Globus pallidus (tissue), 1 donor: Measurements from ENCODE around the gene SLIT1.

ENCODE experiments used
- DNase-seq: peaks from one replicate; pipeline ENCODE4 v3.0.0-alpha.2; 2015; ENCODE audit warnings: low spot score

Gene SLIT1

DNA sequence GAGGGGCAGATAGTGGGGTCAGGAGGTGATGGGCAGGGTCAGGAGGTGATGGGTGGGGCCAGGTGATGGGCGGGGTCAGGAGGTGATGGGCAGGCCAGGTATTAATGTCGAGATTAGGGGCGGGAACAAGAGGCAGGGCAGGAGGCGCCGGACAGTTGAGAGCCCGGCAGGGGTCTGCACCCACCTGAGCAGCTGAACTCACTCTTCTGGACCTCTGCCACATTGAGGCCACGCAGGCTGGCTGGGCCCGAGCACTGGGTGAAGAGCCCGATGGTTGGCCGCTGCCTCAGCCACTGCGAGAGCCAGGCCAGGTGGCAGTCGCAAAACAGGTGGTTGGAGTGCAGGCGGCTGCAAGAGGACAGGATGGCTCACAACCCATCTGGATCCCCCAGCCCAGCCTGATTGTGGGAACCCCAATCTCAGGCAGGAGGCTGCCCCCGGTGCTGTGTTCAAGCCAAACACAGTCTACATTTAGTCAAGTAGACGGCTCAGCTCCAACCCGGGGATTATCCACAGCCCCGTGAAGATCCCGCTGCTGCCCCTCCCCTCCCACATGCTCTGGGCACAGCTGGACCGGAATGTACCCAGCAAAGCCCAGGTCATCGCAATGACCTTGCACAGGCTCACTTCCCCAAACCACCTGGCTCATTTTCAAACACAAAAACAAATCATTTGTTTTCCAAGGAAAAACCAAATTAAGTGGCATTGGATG lies 122.3 kb downstream of the SLIT1 start:
- DNase-seq, result no peak

DNA sequence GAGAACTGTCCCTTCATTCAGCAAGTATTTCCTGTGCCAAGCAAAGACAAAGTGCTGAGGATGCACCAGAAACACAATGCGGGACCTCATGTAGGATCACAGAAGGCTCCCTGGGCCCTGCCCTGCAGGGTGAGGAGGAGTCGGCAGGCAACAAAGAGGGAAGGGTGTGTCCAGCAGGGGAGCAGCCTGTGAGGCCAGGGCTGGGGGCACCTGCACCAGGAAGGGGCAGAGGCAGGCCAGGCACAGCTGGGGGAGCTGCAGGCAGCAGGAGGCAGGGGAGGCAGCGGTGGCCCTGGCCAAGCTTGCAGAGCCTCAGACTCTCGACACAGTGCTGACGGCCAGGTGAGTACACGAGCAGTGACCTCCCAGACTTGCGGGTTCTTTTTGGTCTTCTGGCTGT lies 123.3 kb downstream of the SLIT1 start:
- no peak for DNase-seq

DNA sequence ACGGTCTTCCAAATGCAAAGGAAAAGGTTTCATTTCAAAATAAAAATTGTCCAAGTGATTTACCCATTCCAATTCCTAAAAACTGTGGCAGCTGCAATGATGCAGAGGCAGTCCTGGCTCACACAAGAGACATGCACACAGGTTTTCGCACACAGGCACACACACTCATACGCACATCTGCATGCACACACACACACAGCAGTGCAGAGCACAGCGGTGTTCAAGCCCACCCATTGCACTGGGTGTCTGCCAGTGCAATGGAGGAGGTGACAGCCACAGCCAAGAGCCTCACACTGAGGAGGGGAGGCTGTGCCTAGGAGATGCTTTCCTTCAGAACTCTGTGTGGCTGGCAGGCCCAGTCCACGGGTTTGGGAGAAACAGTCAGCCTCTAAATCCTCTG lies 123.7 kb downstream of the SLIT1 start:
- DNase-seq, result no peak

DNA sequence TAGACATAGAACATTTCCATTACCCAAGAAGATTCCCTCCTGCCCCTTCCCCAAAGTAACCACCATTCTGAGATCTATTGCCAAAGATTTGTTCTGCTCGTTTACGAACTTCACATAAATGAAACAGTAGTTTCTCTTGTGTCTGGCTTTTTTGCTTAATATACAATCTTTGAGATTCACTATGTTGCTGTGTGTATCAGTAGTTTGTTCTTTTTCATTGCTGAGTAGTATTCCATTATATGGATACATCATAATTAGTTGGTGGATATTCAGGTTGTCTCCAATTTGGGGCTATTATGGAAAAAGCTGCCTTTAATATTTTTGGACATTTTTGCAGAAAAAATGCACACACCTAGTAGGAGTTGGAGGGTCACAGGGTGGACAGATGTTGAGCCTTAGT lies 124.3 kb downstream of the SLIT1 start:
- no peak for DNase-seq

DNA sequence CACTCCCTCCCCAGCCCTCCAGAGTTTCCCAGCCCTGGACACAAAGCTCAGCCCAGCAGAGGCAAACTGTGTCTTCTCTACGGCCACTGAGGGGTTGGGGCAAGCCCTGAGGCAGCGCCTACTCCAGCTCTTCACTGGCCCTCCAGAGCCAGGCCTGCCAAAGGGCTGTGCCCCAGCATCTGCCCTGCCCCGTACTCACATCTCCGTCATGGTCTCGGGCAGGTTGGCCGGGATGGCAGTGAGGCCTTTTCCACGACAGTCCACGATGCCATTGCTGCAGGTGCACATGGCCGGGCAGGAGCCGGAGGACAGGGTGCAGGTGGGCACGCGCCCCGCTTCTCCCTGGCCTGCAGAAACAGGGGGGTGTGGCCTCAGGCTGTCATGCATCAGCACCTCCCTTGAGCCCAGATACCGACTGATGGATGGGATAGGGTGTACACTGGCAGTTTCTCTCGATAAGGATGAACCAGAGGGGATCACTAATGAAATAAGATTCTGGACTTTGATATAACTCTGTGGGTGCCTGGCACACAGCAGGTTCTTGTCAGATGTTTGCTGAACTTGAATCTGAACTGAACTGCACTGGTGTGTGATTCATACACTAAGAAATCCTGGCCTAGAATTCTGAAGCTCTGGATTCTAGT lies 125.2 kb downstream of the SLIT1 start:
- DNase-seq, result no peak

DNA sequence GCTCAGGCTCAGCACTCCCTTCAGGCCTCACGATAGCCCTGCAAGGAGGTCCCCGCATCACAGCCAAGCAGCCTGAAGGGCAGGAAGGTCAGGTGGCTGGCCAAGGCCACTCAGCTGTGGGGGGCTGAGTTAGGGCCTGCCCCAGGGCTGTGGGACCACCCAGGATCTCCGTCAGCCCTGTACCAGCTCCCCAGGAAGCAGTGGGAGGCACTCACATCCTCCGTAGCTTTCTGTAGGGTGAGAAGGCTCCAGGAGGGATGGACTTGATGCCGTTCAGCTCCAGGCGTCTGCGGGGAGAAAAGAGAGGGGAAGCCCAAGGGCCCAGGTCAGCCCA lies 125.9 kb downstream of the SLIT1 start:
- DNase-seq, result no peak

DNA sequence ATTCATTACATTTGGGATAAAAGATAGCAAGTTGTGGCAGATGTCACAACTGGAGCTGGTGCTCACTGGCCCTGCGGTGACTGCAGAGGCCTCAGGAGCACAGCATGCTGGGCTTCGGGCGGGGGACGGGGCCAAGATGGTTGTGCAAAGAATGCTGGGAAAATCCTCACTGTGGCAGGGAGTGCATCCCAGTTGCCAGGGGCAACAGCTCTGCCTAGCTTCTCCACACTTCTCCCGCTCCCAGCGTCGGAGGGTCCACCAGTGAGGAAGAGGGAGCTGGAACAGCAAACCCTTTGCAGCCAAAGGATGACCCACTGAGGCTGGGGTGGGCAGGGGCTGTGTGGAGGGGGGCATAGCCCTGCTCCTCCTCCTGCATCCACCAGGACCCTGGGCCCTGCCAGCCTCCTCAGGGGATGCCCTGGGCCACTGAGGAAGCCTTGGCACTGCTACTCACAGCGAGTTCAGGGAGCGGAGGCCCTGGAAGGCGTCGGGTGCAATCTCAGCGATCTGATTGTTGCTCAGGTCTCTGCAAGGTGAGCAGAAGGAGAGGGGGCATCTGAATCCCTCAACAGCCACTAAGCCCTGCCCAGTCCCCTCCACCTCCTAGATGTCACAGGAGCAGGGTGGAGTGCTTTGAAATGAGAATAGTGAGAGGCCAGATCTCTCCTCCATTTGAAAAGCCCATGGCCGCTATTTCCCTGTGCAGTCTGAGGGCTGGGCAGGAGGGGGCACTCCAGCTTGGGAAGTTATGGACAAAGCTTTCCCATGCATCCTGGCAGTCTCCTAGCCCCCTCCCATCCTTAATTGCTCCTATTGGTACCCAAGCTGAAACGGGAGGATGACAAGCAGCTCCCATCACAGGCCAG lies 126.5 kb downstream of the SLIT1 start:
- DNase-seq, result no peak

DNA sequence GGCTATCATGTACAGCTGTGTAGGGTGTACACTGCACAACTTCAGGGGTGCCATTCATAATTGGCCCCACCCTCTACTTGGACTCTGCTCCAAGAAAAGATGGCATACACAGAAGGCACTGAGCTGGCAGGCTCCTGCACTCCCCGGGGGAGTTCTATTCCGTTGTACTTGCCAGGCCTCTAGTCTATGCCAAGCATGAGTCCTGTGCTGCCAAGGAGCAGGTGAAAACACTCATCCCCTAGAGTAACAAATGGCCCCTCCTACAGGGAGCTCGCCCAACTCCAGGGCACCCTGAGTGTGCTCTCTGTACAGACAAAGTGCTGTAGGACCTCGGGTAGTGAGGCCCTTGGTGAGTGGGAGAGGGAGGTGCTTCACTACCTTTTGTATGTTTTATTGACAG lies 127.2 kb downstream of the SLIT1 start:
- no peak for DNase-seq

DNA sequence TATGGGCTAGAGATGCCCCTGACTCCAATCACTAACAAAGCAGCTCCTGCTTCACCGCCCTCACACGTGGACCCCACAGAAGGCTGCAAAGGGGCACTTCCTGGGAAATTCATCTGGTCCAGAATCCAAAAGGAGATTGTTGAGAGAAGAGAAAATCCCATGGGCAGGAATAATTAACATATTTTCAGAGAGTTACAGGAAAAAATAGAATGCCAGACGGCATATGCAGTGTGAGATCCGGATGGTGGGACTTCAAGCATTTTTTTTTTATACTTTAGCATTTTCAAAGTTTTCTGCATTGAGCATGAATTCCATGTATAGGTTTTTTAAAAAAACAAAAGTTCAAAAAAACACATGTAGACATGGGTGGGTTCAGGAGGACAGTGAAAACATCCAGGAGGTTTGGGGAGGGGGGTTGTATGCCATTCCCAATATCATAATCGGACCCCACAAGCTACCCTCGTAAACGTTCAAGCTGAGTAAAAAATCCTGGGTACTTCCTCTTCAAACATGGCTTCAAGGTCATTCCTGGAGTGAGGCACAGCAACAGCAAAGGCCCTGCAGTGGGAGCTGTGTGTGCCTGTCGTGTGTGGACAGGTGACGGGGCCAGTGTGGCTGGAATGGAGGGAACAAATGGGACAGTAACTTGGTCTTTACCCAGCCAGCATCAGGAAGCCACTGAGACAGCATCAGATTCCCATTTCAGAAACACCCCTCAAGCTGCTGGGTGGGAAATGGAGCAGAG lies 128.1 kb downstream of the SLIT1 start:
- no peak for DNase-seq

DNA sequence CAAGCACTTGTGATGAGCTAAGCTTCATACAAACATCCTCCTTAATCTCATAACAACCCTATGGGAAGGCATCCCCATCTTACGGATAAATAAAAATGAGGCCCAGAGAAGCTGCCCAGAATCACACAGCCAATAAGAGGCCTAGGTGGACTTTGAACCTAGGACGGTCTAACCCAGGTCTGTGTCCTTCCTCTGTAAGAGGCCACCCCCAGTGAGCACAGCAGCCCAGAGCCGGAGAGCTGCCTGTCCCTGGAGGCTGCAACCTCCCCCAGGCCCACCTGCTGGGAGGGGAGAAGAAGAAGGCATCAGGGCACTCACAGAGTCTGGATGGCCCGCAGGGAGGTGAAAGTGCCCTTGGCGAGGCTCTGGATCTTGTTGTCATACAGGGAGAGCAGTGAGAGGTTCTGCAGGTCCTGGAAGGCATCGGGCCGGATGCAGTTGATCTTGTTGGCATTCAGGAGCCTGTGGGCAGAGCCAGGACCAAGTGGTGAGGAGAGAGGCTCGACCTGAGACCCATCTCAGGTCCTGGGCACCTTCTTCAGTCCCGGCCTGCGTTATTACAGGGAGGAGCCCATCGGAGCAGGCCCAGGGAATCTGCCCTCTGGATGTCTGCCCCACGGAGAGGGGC lies 129.6 kb downstream of the SLIT1 start:
- no peak for DNase-seq

DNA sequence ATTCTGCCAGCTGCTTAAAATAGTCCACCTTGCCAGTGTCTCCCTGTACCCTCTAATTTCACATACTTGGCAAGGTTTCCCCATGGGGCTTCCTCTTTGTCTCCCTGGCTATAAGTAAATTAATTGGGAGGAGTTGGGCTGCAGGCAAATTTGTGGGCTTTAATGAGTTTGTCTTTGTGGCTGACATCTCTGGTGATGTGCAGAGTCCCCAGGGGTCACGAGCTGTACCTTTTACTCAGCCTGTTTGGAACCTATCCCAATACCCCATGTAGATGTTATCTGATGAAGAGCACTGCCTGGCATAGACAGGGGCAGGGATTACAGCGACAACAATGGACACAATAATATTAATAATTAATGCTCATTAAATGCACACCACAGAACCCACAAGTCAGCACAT lies 132.5 kb downstream of the SLIT1 start:
- no peak for DNase-seq

DNA sequence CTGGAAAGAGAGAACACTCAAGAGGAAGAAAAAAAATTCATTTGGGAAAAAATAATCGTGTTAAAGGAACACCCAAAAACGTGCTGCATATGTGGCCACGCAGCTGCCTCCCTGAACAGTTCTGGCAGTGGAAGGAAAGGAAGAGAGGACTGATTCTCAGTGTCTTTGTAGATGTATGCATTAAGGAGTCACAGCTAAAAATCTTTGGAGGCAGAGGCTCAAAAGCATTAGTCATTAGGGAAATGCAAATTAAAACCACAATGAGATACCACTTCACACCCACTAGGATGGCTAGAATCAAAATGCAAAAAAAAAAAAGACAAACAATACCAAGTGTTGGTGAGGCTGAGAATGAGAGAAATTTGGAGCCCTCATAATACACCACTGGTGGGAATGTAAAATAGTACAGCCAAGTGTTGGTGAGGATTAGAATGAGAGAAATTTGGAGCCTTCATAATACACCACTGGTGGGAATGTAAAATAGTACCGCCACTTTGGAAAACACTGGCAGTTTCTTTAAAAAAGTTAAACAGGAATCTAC lies 134.7 kb downstream of the SLIT1 start:
- no peak for DNase-seq

DNA sequence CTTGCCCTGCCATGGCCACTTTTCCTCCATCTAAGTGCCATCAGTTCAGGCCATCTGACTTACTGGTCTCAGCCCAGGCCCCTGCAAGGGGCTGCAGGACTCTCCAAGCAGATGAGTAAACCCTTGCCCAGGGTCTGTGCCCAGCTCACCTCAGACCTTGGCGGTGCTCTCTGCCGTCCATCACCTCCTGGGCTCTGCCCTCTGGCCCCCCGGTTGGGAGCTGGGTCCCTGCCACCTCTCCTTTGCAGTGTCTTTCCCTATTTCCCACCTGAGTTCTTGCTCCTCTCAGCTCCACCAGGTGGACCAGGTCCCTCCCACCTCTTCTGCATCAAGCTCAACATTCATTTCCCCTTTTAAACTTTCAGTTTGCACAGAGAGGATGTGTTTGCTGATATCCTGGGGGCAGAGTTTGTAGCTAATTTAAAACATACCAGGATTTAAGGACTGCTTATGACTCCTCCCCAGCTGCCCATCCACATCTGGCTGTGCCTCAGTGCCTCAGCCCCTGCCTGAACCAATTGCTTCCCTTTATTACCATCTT lies 135.5 kb downstream of the SLIT1 start:
- DNase-seq, result no peak

DNA sequence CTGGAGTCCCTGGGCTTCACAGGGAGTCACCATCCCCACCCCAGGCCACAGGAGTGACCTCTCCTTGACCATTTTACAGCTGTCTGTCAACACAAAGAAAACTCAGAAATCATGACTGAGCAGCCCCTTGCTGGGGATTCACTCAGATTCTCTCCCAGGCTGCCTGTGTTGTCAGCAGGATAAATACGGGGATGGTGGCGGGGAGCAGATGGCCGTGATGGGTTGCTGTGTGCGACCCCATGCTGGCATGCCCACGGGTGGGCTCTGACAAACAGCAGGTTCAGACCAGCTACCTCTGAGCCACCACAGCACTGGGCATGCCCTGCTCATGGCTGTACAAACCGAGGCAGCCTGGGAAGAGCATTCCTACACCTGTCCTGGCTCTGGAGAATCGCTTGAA lies 136.1 kb downstream of the SLIT1 start:
- DNase-seq, result no peak

DNA sequence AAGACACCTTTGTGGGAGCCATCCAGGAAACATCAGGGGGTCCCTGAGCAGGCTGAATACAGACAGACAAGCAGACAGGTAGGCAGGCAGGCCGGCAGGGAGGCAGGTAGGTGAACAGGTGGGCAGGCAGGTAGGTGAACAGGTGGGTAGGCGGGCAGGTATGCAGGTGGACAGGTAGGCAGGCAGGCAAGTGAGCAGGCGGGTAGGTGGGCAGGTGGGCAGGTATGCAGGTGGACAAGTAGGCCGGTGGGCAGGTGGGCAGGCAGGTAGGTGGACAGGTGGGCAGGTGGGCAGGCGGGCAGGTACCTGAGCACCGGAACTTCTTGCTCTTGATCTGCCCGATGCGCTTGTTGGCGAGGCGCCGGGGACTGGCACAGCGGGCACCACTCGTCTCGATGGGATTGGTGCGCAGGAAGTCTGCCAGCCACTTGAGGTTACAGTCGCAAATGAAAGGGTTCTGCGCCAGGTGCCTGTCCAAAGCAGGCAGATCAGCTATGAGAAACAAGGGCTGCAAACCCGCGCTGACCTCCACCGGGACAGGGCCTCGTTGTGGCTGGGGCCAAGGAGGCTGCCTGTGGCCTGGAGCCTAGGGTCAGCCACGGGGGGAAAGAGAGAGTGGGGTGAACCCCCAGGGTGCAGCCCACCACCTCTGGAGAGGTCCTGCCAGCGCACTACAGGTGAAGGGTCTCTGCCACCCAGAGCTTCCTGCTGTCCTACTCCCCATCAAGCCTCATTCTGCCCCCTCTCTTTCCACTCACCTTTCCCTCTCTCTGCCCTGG lies 136.9 kb downstream of the SLIT1 start:
- no peak for DNase-seq

DNA sequence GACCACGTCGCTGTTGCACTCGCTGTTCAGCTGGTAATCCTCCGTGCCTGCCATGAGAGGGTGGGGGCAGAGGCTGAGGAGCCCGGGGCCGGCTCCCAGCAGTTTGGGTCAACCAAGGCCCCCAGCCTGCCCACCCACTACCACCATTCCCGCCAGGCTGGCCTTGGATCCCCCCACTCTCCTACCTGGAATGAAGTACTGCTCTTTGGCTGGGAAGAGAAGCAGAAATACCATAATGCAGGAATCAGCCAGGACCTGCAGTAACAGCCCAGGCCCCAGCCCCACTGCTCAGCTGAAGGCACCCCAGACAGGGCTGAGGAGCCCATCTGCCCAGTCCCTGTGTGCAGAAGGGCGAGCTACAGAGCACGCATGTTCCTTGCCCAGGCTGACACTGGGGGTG lies 138.0 kb downstream of the SLIT1 start:
- DNase-seq, result no peak

DNA sequence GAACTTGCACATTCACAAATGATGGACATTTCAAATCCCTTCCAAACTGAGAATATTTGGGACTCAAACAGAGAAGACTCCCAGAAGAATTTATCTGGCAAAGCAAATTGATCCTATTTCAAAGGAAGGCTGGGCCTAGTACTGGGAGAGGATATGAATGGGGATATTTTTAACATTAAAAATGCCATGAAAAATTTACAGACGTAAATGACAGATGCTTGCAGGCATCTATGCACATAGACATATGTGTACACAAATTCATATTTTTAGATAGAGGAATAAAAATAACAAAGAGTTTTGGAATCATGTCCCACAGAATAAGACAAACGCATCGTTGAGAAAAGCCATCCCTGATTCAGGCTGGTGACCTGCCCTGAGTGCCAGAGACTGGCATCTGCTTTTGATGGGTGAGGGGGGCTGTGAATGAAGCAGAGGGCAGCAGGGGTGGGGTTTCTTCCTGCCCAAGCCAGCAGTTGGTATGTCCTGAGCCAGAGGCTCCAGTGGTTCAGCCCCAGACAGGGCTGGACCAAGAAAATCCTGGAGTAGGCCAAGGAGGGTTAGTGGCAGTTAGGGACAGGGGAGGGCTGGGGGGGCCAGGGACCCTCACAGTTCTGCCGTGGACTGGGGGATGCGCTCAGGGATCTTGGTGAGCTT lies 138.5 kb downstream of the SLIT1 start:
- DNase-seq, result no peak

DNA sequence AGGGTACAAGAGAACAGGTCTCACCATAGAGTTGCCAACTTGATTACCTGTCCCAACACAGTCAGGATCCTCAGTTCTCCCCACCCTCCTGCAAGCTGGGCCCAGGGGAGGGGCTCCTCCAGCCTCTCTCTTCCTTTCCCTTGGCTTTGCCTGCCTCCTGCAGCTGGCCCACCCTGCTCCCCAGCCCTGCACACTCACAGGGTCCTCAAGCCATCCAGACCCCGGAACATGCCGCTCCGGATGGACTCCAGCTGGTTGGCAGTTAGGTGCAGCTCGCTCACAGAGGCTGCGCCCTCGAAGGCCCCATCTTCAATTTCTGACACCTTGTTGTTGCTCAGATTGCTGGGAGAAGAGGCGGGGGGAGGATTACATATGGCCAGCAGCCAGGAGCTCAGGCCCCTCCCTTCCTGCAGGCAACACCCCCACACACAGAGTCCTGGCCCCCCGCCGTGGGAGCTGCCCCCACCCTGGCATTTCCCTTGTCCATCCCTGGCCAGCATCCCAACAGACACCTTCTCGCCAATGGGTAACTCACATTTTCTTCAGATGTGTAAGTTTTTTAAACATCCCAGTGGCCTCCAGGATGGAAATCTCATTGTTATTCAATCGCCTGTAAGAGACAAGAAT lies 139.2 kb downstream of the SLIT1 start:
- DNase-seq, result no peak

DNA sequence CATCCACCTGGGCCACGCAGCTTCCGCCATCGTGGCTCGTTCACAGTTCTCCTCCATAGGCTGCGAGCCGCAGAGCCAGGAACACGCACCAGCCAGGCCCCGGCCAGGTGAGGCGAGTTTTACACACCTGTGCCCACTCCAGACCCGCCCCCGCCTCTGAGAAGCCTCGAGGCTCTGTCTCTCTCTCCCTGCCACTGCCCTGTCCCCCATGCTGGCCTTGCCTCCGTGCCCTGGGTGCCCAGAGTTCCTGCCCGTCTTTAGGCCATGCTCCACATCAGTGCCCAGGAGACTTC lies 142.2 kb downstream of the SLIT1 start:
- DNase-seq, result no peak
